A673 (cell line): ENCODE measurements around the gene C14orf132.

Experiments
- EZH2 ChIP-seq: fragments of 200-600 bp; sonication (generic); IDR thresholded peaks from 2 replicates; pipeline ENCODE4 v1.6.1; 2017; ENCODE audit warnings: borderline replicate concordance, low read depth, mild to moderate bottlenecking, mixed read lengths, antibody characterized with exemption, low read length; ENCODE audit not compliant: poor library complexity, severe bottlenecking
- TF ChIP-seq, protein P1 (sequence below): fragments of 300-800, 200-600 bp; sonication (generic); conservative IDR thresholded peaks from 2 replicates; pipeline ENCODE4 v1.5.1; 2017; ENCODE audit warnings: low read depth, mild to moderate bottlenecking, antibody characterized with exemption, low read length, moderate library complexity, mixed read lengths

DNA sequence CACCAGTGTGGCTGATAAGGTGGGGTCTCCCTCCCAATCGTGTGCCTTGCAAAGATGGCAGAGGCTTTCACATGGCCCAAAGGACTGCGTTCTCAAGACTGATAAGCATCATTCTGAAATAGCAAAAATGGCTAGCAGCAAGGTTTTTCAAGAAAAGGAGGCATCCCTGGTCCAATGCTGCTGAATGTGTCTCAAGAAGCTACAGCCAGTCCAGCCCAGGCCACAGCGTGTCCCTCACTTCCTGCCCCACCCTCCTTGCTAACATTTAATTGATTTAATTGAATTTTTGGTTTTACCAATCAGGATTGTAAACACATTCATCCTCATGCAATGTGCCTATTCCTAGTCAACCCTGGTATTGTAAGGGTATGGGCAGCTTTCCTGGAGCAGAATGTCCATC lies 55.9 kb downstream of the C14orf132 start:
- TF ChIP-seq, protein P1, sequence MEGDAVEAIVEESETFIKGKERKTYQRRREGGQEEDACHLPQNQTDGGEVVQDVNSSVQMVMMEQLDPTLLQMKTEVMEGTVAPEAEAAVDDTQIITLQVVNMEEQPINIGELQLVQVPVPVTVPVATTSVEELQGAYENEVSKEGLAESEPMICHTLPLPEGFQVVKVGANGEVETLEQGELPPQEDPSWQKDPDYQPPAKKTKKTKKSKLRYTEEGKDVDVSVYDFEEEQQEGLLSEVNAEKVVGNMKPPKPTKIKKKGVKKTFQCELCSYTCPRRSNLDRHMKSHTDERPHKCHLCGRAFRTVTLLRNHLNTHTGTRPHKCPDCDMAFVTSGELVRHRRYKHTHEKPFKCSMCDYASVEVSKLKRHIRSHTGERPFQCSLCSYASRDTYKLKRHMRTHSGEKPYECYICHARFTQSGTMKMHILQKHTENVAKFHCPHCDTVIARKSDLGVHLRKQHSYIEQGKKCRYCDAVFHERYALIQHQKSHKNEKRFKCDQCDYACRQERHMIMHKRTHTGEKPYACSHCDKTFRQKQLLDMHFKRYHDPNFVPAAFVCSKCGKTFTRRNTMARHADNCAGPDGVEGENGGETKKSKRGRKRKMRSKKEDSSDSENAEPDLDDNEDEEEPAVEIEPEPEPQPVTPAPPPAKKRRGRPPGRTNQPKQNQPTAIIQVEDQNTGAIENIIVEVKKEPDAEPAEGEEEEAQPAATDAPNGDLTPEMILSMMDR: no peak
- no peak for TF ChIP-seq EZH2
